ENCODE results near the gene CYB561A3.
A peak's percentile ranks its signal among the peaks of the same experiment; 100 is the strongest.

CYB561A3 gene

GRCh38 chr11:61340979-61341378 lies 20.7 kb downstream of the CYB561A3 start:
- no peak for DNase-seq (ENCODE audit: low read depth)
- in situ Hi-C loops (cut with HindIII; ENCODE audit: low sequenced_read_pairs): no loop called here
- no peak for TF ChIP-seq CTCF (IDR thresholded peaks at IDR 0.05; ENCODE audit: low read depth, low read length, missing control alignments)
- no peak overlapping the region for H3K4me3 ChIP-seq (ENCODE audit: low read depth, low read length)

- TF ChIP-seq CTCF (IDR thresholded peaks at IDR 0.05; ENCODE audit: low read depth, low read length, missing control alignments): no peak
- in situ Hi-C loops (cut with HindIII; ENCODE audit: low sequenced_read_pairs): no loop called here
- H3K4me3 ChIP-seq (ENCODE audit: low read depth, low read length): no peak overlapping the region
- no peak for DNase-seq (ENCODE audit: low read depth)
These were observed 22.2 kb downstream of the CYB561A3 start for GRCh38 chr11:61339490-61339878.

GRCh38 chr11:61338783-61339489 lies 22.7 kb downstream of the CYB561A3 start:
- in situ Hi-C loops (cut with HindIII; ENCODE audit: low sequenced_read_pairs): no loop called here
- H3K4me3 ChIP-seq (ENCODE audit: low read depth, low read length): no peak overlapping the region
- DNase-seq (ENCODE audit: low read depth): no peak
- no peak for TF ChIP-seq CTCF (IDR thresholded peaks at IDR 0.05; ENCODE audit: low read depth, low read length, missing control alignments)

GRCh38 chr11:61337706-61338470 lies 23.8 kb downstream of the CYB561A3 start:
- no peak for TF ChIP-seq CTCF (IDR thresholded peaks at IDR 0.05; ENCODE audit: low read depth, low read length, missing control alignments)
- in situ Hi-C loops (cut with HindIII; ENCODE audit: low sequenced_read_pairs): no loop called here
- no peak for DNase-seq (ENCODE audit: low read depth)
- H3K4me3 ChIP-seq (ENCODE audit: low read depth, low read length): no peak overlapping the region

- peak; percentile 99 for TF ChIP-seq CTCF (IDR thresholded peaks at IDR 0.05; ENCODE audit: low read depth, low read length, missing control alignments)
- no peak overlapping the region for H3K4me3 ChIP-seq (ENCODE audit: low read depth, low read length)
- in situ Hi-C loops (cut with HindIII; ENCODE audit: low sequenced_read_pairs): no loop called here
- DNase-seq (ENCODE audit: low read depth): peak; percentile 51
These were observed 25.3 kb downstream of the CYB561A3 start for GRCh38 chr11:61336171-61336935.

GRCh38 chr11:61335355-61335710 lies 26.3 kb downstream of the CYB561A3 start:
- no peak for TF ChIP-seq CTCF (IDR thresholded peaks at IDR 0.05; ENCODE audit: low read depth, low read length, missing control alignments)
- no peak for DNase-seq (ENCODE audit: low read depth)
- in situ Hi-C loops (cut with HindIII; ENCODE audit: low sequenced_read_pairs): no loop called here
- no peak overlapping the region for H3K4me3 ChIP-seq (ENCODE audit: low read depth, low read length)
